CD14-positive monocyte (primary cell): Measurements from ENCODE around the gene MRPL27. TPM values are rescaled to one million over a fixed set of nuclear protein-coding genes. Genes with fewer than 3 reads are reported as not detected.

Experiments
- DNase-seq, 3 donors: peaks; one replicate each; pipeline ENCODE4 v3.0.0-alpha.2; 2011 to 2022
- H2AFZ ChIP-seq: 2 replicates; pipeline ENCODE4 v1.6.0; 2012; ENCODE audit warnings: mild to moderate bottlenecking, low read depth, low read length, inconsistent platforms; ENCODE audit not compliant: insufficient read depth, poor library complexity, severe bottlenecking
- H3K27ac ChIP-seq, 2 donors: 1 replicate in 1 of 2; 2 replicates in 1 of 2; pipeline ENCODE4 v1.5.1; 2012 to 2013; ENCODE audit warnings: low read length in 2 of 2, control low read depth in 1 of 2, inconsistent platforms in 1 of 2, low read depth in 1 of 2, mild to moderate bottlenecking in 1 of 2
- H3K27me3 ChIP-seq, 2 donors: one replicate each; pipeline versions ENCODE4 v1.6.0 to v1.6.1; 2011 to 2013; ENCODE audit warnings: low read length in 2 of 2; ENCODE audit not compliant: control insufficient read depth in 2 of 2, insufficient read depth in 2 of 2
- H3K36me3 ChIP-seq, 2 donors: replicated peaks in 1 of 2; 1 replicate in 1 of 2; 2 replicates in 1 of 2; pipeline versions ENCODE4 v1.5.1 to v1.6.1; 2012 to 2013; ENCODE audit warnings: low read length in 2 of 2, control low read depth in 1 of 2, inconsistent platforms in 1 of 2, mild to moderate bottlenecking in 1 of 2; ENCODE audit not compliant: insufficient read depth in 2 of 2, control insufficient read depth in 1 of 2
- H3K4me1 ChIP-seq, 2 donors: 1 replicate in 1 of 2; 2 replicates in 1 of 2; pipeline versions ENCODE4 v1.5.1 to v1.6.1; 2012 to 2013; ENCODE audit warnings: low read length in 2 of 2, control low read depth in 1 of 2, inconsistent platforms in 1 of 2, mild to moderate bottlenecking in 1 of 2, moderate library complexity in 1 of 2; ENCODE audit not compliant: insufficient read depth in 2 of 2, control insufficient read depth in 1 of 2
- H3K4me2 ChIP-seq: replicated peaks from 2 replicates; pipeline ENCODE3; 2012; ENCODE audit warnings: low read length, moderate library complexity, mild to moderate bottlenecking; ENCODE audit not compliant: poor library complexity, severe bottlenecking; ENCODE audit errors: extremely low read depth
- H3K4me3 ChIP-seq, 3 experiments: fragments of 200-600 bp in 1 of 3; sonication (generic) in 1 of 3; replicated peaks in 1 of 3; 1 replicate in 2 of 3; 2 replicates in 1 of 3; pipeline ENCODE4 v1.5.1; 2011 to 2013; ENCODE audit warnings: low read length in 3 of 3, mild to moderate bottlenecking in 3 of 3, control low read depth in 2 of 3, low read depth in 2 of 3, inconsistent platforms in 1 of 3, moderate library complexity in 1 of 3
- H3K79me2 ChIP-seq: 2 replicates; pipeline ENCODE4 v1.6.0; 2012; ENCODE audit warnings: mild to moderate bottlenecking, control low read depth, inconsistent platforms, low read length, moderate library complexity; ENCODE audit not compliant: insufficient read depth
- H3K9ac ChIP-seq: 2 replicates; pipeline ENCODE4 v1.6.0; 2017; ENCODE audit warnings: low read length, mild to moderate bottlenecking; ENCODE audit not compliant: insufficient read depth, poor library complexity, severe bottlenecking
- H3K9me3 ChIP-seq, 2 donors: replicated peaks in 1 of 2; 1 replicate in 1 of 2; 2 replicates in 1 of 2; pipeline versions ENCODE4 v1.5.1 to v1.6.1; 2012 to 2013; ENCODE audit warnings: low read length in 2 of 2, control low read depth in 1 of 2; ENCODE audit not compliant: control insufficient read depth in 1 of 2, insufficient read depth in 1 of 2
- H4K20me1 ChIP-seq: 2 replicates; pipeline ENCODE4 v1.6.0; 2012; ENCODE audit warnings: mild to moderate bottlenecking, low read length, control low read depth, moderate library complexity; ENCODE audit not compliant: insufficient read depth
- H3K27ac Mint-ChIP-seq, 7 donors: one replicate each; pipeline ENCODE4 v1.8.0; 2020; ENCODE audit warnings: mild to moderate bottlenecking in 7 of 7, mixed read lengths in 7 of 7, moderate library complexity in 6 of 7, inconsistent platforms in 2 of 7
- H3K27me3 Mint-ChIP-seq, 3 donors: one replicate each; pipeline ENCODE4 v1.8.0; 2021 to 2022; ENCODE audit warnings: low read depth in 3 of 3, mild to moderate bottlenecking in 3 of 3, mixed read lengths in 3 of 3, moderate library complexity in 3 of 3, inconsistent platforms in 1 of 3
- H3K36me3 Mint-ChIP-seq, 2 donors: one replicate each; pipeline ENCODE4 v1.8.0; 2020; ENCODE audit warnings: mixed read lengths in 2 of 2, inconsistent platforms in 1 of 2, mild to moderate bottlenecking in 1 of 2
- H3K4me1 Mint-ChIP-seq: one replicate; pipeline ENCODE4 v1.8.0; 2020; ENCODE audit warnings: mild to moderate bottlenecking, mixed read lengths
- H3K4me3 Mint-ChIP-seq, 2 donors: one replicate each; pipeline ENCODE4 v1.8.0; 2020; ENCODE audit warnings: mild to moderate bottlenecking in 2 of 2, mixed read lengths in 2 of 2, moderate library complexity in 1 of 2
- H3K9me3 Mint-ChIP-seq, 7 donors: one replicate each; pipeline ENCODE4 v1.8.0; 2020 to 2022; ENCODE audit warnings: mixed read lengths in 7 of 7, mild to moderate bottlenecking in 6 of 7, moderate library complexity in 6 of 7, inconsistent platforms in 2 of 7
- CTCF ChIP-seq: fragments of 200-600 bp; IDR thresholded peaks from one replicate; pipeline ENCODE4 v1.8.0; 2022; ENCODE audit warnings: antibody characterized with exemption, mild to moderate bottlenecking
- WGBS: methylation state at CpG from one replicate; pipeline ENCODE4 v1.1.5; 2013; ENCODE audit warnings: missing lambda C conversion rate; ENCODE audit not compliant: insufficient coverage; 5-methylcytosine and 5-hydroxymethylcytosine counted together
- intact Hi-C, 2 donors: fragments of 100-400 bp; cut with micrococcal nuclease; formaldehyde crosslinking; loops; one replicate each; pipeline versions ENCODE4 v1.15.0 to v1.15.1; 2023
- polyA plus RNA-seq, 3 donors: library from polyadenylated mRNA; depleted of rRNA in 1 of 3; unstranded in 2 of 3; stranded (reverse) in 1 of 3; fragments of 300-500 nt in 2 of 3; fragments of >200 nt in 1 of 3; fragmentation: Illumina TruSeq in 2 of 3; gene quantifications; 1 replicate in 2 of 3; 2 replicates in 1 of 3; pipeline ENCODE4 v1.2.3, GENCODE V29; 2012 to 2021

MRPL27 gene
- polyA plus RNA-seq, 3 donors = 33.2 to 82.3 (median 75.3) TPM

- no peak overlapping the region for H3K4me3 ChIP-seq
- peaks cover 4% of the 10 kb centered on the region in 2 donors for H3K4me1 ChIP-seq
- H3K9ac ChIP-seq = no peak overlapping the region
- no peaks in the 10 kb centered on the region for H3K79me2 ChIP-seq
- Mint-ChIP-seq H3K9me3 (peaks cover 0 to 2% (median 0%) of the 10 kb centered on the region in 7 donors), H3K4me3 (no peak overlapping the region), H3K4me1 (peaks cover 10% of the 10 kb centered on the region), H3K27me3 (no peaks in the 10 kb centered on the region), H3K27ac (no peak overlapping the region), H3K36me3 (peaks cover 51 to 61% of the 10 kb centered on the region in 2 donors)
- TF ChIP-seq CTCF = no peak
- WGBS = 80% methylated on average over 2 of the region's 7 CpGs
- no peak for DNase-seq
- peaks cover 12% of the 10 kb centered on the region for H4K20me1 ChIP-seq
- H3K36me3 ChIP-seq = peaks cover 53 to 64% of the 10 kb centered on the region in 2 donors
- H3K9me3 ChIP-seq = no peaks in the 10 kb centered on the region
- no peak overlapping the region for H3K4me2 ChIP-seq
- no peak overlapping the region for H2AFZ ChIP-seq
- H3K27ac ChIP-seq = no peak overlapping the region
- intact Hi-C loops = no loop called here
- H3K27me3 ChIP-seq = no peaks in the 10 kb centered on the region
Measured at GRCh38 chr17:50362661-50363060, 10.3 kb downstream of the MRPL27 start.

GRCh38 chr17:50361561-50362480 is 11.2 kb downstream of the MRPL27 start:
- peaks cover 50 to 64% of the 10 kb centered on the region in 2 donors for H3K36me3 ChIP-seq
- WGBS = 27% methylated on average over 3 of the region's 11 CpGs

More at GRCh38 chr17:50361561-50362480, 11.2 kb downstream of the MRPL27 start:
- H3K9me3 ChIP-seq = no peaks in the 10 kb centered on the region
- peaks cover 6% of the 10 kb centered on the region for H4K20me1 ChIP-seq
- H3K4me1 ChIP-seq = peaks cover 4% of the 10 kb centered on the region in 2 donors
- peak overlapping the region in 1 of 2 donors; percentile 36 for H3K4me3 Mint-ChIP-seq
- H3K36me3 Mint-ChIP-seq = peaks cover 49 to 62% of the 10 kb centered on the region in 2 donors
- peaks cover 10% of the 10 kb centered on the region for H3K4me1 Mint-ChIP-seq
- peak overlapping the region in 2 of 7 donors; percentile 2 to 42 for H3K27ac Mint-ChIP-seq
- H3K9ac ChIP-seq = no peak overlapping the region
- no peaks in the 10 kb centered on the region for H3K27me3 Mint-ChIP-seq
- peaks cover 0 to 2% (median 0%) of the 10 kb centered on the region in 7 donors for H3K9me3 Mint-ChIP-seq
- intact Hi-C loops = no loop called here
- H3K27me3 ChIP-seq = no peaks in the 10 kb centered on the region
- H2AFZ ChIP-seq = no peak overlapping the region
- H3K4me2 ChIP-seq = no peak overlapping the region
- H3K4me3 ChIP-seq = no peak overlapping the region
- no peaks in the 10 kb centered on the region for H3K79me2 ChIP-seq
- H3K27ac ChIP-seq = no peak overlapping the region
- peak; percentile 80 for TF ChIP-seq CTCF
- DNase-seq = peak; percentile 36 to 62 (median 60)
